Mesodermal cell (in vitro differentiated cells): ENCODE results near the gene PYCR2.
"Not testable (repeated sequence)": the region's sequence is repeated elsewhere in the genome, so short reads cannot be mapped to it uniquely, and the experiment has no call there.

Experiments used
- H3K27ac ChIP-seq: 2 replicates; pipeline ENCODE4 v1.7.0; 2013; ENCODE audit warnings: mild to moderate bottlenecking, low read depth, low read length, moderate library complexity; ENCODE audit not compliant: severe bottlenecking
- H3K36me3 ChIP-seq: 2 replicates; pipeline ENCODE4 v1.7.1; 2013; ENCODE audit warnings: mild to moderate bottlenecking, low read length, moderate library complexity; ENCODE audit not compliant: control insufficient read depth, insufficient read depth
- H3K4me1 ChIP-seq: one replicate; pipeline ENCODE4 v1.7.1; 2013; ENCODE audit warnings: mild to moderate bottlenecking, low read length; ENCODE audit not compliant: insufficient read depth, control insufficient read depth, poor library complexity, severe bottlenecking
- H3K4me3 ChIP-seq: 2 replicates; pipeline ENCODE4 v1.7.0; 2013; ENCODE audit warnings: low read length, control low read depth, mild to moderate bottlenecking; ENCODE audit not compliant: insufficient read depth, poor library complexity, severe bottlenecking; ENCODE audit errors: extremely low read depth
- H3K9me3 ChIP-seq: 2 replicates; pipeline ENCODE4 v1.7.1; 2013; ENCODE audit warnings: mild to moderate bottlenecking, low read length, moderate library complexity; ENCODE audit not compliant: control insufficient read depth
- WGBS, 2 experiments: methylation state at CpG; one replicate each; pipeline ENCODE4 v1.1.5; 2013; ENCODE audit warnings: missing lambda C conversion rate in 2 of 2; ENCODE audit not compliant: insufficient coverage in 2 of 2; 5-methylcytosine and 5-hydroxymethylcytosine counted together

The PYCR2 gene

DNA sequence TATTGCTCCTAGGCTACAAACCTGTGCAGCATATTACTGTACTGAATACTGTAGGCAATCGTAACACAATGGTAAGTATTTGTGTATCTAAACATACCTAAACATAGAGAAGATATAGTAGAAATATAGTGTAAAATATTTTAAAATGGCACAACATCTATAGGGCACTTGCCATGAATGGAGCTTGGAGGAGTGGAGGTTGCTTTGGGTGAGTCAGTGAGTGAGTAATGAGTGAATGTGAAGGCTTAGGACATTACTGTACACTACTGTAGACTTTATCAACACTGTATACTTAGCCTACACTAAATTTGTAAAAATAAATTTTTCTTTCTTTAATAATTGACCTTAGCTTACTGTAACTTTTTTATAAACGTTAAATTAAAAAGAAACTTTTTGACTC is 9.0 kb upstream of the PYCR2 start:
- H3K9me3 ChIP-seq = no peaks in the 10 kb centered on the region
- H3K4me1 ChIP-seq = no peaks in the 10 kb centered on the region
- no peaks in the 10 kb centered on the region for H3K36me3 ChIP-seq
- WGBS, 2 experiments = no CpG with 5 or more reads among the region's 2 CpGs
- H3K4me3 ChIP-seq = no peak overlapping the region
- no peak overlapping the region for H3K27ac ChIP-seq

DNA sequence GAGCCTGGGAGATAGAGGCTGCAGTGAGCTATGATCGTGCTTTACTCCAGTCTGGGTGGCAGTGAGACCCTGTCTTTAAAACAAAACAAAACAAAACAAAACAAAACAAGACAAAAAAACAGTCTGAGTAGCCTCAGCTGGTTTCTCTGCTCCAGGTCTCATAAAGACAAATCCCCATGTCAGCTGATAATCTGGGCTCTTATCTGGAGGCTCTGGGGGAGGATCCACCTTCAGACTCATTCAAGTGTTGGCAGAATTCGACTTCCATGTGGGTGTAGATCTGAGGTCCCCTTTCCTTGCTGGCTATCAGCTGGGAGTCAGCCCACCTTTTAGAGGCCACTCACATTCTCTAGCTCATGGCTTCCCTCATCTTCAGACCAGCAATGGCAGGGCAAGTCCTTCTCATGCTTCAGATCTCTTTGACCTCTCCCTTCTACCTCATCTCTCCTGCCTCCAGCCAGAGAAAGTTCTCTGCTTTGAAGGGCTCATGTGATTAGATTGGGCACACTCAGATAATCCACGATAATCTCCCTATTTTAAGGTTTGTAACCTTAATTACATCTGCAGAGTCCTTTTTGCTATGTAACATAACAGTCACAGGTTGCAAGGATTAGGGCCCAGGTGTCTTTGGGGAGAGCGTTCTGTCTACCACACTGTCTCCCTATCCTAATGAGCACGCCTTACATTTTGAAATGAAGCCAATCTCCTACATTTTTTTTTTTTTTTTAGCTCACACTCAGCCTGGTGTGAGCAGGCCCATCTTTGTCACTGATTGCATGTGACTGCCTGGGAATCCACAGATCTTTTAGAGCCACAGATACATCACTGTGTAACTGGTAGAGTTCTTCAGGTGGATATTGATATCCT is 7.5 kb upstream of the PYCR2 start:
- Histone ChIP-seq H3K27ac (no peak overlapping the region), H3K9me3 (no peaks in the 10 kb centered on the region), H3K4me3 (no peak overlapping the region), H3K36me3 (no peaks in the 10 kb centered on the region), H3K4me1 (no peaks in the 10 kb centered on the region)
- WGBS, 2 experiments = 82 to 95% methylated on average over 3 to 4 of the region's 5 CpGs

DNA sequence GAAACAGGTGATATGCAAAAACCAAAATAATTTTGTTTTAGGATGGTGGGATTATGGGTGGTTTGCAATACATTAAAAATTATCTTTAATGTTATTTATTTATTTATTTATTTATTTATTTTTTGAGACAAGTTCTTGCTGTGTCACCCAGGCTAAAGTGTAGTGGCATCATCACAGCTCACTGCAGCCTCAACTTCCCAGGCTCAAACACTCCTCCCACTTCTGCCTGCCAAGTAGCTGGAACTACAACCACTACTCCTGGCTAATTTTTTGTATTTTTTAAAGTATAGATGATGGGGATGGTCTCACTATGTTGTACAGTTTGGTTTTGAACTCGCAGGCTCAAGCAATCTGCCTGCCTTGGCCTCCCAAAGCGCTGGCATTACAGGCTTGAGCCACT is 6.5 kb upstream of the PYCR2 start:
- 100% methylated on average over 1 of the region's 2 CpGs; no CpG with 5 or more reads in 1 of the 2 experiments for WGBS, 2 experiments
- Histone ChIP-seq H3K27ac (no peak overlapping the region), H3K4me1 (no peaks in the 10 kb centered on the region), H3K4me3 (no peak overlapping the region), H3K9me3 (no peaks in the 10 kb centered on the region), H3K36me3 (no peaks in the 10 kb centered on the region)

DNA sequence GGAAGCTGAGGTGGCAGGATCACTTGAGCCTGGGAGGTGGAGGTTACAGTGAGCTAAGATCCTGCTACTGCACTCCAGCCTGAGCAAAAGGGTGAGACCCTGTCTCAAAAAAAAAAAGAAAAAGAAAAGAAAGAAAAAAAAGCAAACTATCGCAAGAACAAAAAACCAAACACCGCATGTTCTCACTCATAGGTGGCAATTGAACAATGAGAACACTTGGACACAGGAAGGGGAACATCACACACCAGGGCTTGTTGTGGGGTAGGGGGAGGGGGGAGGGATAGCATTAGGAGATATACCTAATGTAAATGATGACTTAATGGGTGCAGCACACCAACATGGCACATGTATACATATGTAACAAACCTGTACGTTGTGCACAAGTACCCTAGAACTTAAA is 5.4 kb upstream of the PYCR2 start:
- not testable (repeated sequence) for H3K9me3 ChIP-seq, H3K27ac ChIP-seq, H3K4me3 ChIP-seq, H3K4me1 ChIP-seq, H3K36me3 ChIP-seq
- no CpG with 5 or more reads among the region's 3 CpGs for WGBS, 2 experiments

DNA sequence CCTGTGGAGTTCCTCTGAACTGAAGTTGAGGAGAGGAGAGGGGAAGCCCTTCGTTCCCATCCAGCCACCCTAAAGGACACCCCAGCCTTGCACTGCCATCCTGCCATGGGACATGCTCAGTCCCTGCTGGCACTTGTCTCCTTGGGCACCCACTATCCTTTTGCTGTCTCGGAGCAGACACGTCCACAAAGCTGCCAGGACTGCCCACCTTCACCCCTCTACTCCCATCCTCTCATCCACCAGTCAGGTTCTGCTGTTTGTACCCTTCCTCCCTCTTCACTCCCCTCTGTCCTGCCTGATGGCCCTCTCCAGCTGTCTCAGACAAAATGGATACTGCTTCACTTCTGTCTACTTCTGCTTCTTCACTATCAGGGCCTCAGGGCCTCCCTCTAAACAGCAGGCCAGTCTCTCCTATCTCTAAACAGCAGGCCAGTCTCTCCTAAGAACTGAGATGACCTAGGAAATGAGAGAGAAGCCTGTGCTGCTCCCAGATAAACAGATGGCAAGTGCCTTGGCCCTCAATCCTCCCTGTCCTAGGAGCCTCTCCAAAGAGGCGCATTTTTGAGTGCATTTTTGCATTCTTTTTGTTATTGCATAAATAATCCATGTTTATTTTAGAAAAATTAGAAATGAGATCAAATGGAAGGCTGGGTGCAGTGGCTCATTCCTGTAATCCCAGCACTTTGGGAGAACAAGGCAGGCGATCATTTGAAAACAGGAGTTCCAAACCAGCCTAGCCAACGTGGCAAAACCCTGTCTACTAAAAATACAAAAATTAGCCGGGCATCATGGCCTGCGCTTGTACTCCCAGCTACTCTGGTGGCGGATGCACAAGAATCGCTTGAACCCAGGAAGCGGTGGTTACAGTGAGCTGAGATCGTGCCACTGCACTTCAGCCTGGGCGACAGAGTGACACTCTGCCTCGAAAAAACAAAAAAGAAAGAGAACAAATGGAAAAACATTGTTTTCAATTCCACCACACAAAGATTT is 4.4 kb upstream of the PYCR2 start:
- Histone ChIP-seq H3K4me1 (no peaks in the 10 kb centered on the region), H3K27ac (no peak overlapping the region), H3K4me3 (no peak overlapping the region), H3K9me3 (no peaks in the 10 kb centered on the region), H3K36me3 (no peaks in the 10 kb centered on the region)
- 91 to 94% methylated on average over 11 of the region's 14 CpGs for WGBS, 2 experiments

DNA sequence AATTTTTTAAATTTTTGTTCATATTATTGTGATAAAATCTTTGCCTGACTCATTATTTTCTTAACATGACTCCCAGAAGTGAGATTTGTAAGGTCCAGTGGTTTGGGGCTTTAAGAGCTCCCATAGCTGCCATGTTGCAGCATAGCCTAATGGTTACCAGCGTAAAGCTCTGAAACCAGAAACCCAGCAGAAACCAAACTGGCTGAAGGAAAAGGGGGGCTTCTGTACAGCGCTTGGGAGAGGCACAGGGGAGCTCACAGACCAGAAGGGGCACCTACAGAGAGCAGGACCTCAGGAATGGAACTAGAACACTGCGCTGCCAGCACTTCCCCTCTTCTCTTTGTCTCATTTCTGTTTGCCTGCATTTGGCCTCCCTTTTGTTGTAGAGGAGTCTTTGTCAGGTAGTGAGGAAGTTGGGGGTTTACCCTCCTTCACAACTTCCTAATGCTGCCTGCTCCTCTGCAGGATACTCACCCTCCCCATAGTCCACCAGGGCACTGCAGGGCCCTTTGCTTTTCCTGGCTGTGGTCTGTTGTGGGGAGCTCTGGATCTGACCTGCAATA is 2.6 kb upstream of the PYCR2 start:
- Histone ChIP-seq H3K9me3 (no peaks in the 10 kb centered on the region), H3K4me3 (no peak overlapping the region), H3K27ac (no peak overlapping the region), H3K36me3 (peaks cover 12% of the 10 kb centered on the region), H3K4me1 (peaks cover 6% of the 10 kb centered on the region)
- 92 to 100% methylated on average over 1 to 2 of the region's 3 CpGs for WGBS, 2 experiments

DNA sequence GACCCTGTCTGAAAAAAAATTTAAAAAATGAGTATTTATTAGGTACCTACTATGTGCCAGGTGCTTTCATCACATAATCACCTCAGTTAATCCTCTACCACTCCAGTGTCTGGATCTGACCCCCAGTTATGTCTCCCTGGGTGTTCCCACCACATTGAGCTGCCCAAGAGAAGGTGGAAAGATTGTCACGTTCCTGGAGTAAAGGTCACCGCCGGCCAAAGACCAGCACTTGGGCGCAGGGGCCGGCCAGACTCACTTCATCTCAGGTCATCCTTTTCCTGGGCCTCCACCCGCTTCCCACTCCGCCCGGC is 714 bp downstream of the PYCR2 start:
- peak overlapping the region; percentile 89 for H3K4me3 ChIP-seq
- peak overlapping the region; percentile 84 for H3K27ac ChIP-seq
- peaks cover 42% of the 10 kb centered on the region for H3K36me3 ChIP-seq
- WGBS, 2 experiments = 0 to 15% methylated on average over 7 to 8 of the region's 8 CpGs
- H3K4me1 ChIP-seq = peaks cover 6% of the 10 kb centered on the region
- no peaks in the 10 kb centered on the region for H3K9me3 ChIP-seq

DNA sequence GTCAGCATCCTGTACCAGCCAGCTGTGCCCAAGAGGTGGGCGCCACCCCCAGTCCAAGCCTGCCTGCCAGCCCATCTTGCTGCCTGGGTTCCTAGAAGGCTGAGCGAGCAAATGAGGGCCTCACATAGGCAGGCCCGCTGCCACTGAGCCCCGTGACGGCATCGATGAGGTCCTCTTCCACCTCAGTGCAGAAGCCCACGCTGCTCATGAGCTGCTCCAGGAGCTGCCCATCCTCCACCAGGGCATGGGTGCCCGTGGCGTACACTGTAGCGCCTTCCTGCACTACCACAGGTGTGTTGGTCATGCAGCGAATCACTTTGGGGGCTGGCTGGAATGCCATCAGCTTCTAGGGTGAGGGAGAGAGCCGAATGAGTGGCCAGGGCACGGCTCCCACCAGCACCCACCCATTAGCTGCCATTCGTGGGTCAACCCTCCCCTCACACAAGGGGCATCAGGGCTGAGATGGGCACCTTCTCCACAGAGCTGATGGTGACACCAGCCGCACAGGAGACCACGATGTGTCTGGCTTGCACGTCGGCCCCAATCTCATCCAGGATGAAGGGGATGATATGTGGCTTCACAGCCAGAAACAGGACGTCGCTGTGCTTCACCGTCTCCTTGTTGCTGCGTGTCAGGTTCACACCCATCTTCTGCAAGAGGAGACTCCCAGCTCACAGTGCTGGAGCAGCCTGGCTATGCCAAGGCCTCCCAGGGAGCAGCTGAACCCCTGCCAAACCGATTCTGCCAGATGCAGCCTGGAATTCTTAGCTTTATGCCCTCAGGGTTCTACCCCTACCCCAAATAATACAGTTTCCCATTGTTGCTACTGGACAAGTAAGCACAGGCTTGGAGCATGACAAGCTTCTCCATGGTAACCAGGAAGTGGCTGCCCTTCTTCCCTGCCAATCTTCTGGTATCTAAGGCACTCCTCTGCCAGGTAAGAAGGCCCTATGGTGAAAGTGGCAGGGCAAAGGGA is 2.0 kb downstream of the PYCR2 start:
- WGBS, 2 experiments = 93 to 97% methylated on average over 19 to 22 of the region's 23 CpGs
- H3K9me3 ChIP-seq = no peaks in the 10 kb centered on the region
- no peak overlapping the region for H3K4me3 ChIP-seq
- peaks cover 6% of the 10 kb centered on the region for H3K4me1 ChIP-seq
- peaks cover 51% of the 10 kb centered on the region for H3K36me3 ChIP-seq
- H3K27ac ChIP-seq = no peak overlapping the region

DNA sequence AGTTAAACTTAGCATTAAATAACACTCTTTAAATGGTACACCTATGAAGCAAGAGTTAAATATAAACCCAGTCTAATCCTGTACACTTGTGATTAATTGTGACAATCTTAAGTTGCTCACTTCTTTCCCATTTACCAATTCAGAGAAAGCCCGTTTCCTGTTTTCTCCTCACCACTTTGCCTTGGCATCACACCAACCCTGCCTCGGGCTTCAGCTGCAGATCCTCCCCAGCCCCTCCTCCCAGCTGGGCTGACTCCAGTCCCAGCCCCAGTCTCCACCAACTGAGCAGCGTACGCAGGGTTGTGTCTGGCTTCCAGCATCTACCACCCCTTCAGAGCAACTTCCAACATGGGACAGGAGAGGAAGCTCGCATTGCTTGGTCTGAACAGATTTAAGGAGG is 4.1 kb downstream of the PYCR2 start:
- Histone ChIP-seq H3K9me3 (no peaks in the 10 kb centered on the region), H3K36me3 (peaks cover 51% of the 10 kb centered on the region), H3K27ac (no peak overlapping the region), H3K4me3 (no peak overlapping the region), H3K4me1 (peaks cover 10% of the 10 kb centered on the region)
- 92% methylated on average over 2 of the region's 5 CpGs for WGBS, 2 experiments

DNA sequence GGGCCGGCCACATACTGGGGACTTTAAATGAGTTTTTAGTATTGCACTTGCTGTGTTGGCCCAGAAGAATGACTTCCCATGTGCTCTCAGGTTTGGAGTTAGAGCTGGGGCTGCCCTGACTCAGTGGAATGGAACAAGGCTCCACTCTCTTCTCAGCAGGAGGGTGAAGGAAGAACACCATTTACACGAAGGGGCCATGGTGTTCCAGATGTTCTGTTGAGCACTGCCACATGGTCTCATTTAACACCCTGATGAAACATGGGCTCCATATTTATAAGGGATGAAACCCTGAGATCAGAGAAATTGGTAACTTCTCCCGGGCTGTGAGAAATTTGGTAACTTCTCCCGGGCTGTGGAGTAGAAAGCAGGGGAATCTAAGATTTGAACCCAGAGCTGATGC is 5.8 kb downstream of the PYCR2 start:
- Histone ChIP-seq H3K27ac (no peak overlapping the region), H3K36me3 (peaks cover 51% of the 10 kb centered on the region), H3K4me3 (no peak overlapping the region), H3K4me1 (peaks cover 10% of the 10 kb centered on the region), H3K9me3 (no peaks in the 10 kb centered on the region)
- WGBS, 2 experiments = 87 to 89% methylated on average over 3 to 4 of the region's 4 CpGs
